ENCODE measurements around the gene REXO1.
"Not testable (repeated sequence)": the region's sequence is repeated elsewhere in the genome, so short reads cannot be mapped to it uniquely, and the experiment has no call there.

Gene REXO1

GRCh38 chr19:1813192-1814182 lies 34.8 kb downstream of the REXO1 start:
- no peak for DNase-seq (ENCODE audit: low read depth in 2 of 2)

DNA sequence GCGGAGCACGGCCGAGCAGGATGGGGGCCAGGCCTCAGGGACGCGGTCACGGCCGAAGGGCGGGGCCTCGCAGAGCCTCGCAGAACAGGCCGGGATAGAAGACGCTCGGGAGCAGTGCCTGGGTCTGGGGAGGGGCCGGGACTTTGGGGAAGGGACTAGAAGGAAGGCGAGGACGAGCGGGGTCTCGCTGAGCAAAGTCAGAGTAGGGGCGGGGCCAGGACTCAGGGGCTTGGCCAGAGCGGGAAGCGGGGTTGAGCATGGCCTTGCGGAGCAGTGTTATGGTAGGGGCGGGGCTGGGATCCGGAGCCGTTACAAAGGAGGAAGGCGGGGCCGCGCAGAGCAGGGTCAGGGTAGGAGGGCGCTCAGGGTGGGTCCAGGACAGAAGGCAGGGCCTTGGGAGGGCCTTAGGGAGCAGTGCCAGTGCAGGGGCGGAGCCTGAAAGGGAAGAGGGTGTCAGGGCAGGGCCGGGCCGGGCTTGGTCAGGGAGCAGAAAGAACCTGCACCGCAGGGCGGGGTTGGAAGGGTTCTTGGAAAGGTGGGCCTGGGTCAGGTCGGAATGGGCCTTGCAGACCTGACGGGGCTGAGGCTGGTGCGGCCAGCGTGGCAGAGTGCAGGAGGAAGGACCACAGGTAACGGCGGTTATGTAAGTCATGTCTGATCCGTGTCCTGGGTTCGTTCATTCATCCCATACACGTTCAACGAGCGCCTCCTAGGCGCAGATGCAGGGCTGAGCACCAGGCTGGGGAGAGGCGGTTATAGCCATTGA lies 35.7 kb downstream of the REXO1 start:
- peak; percentile 73 to 87 for DNase-seq (ENCODE audit: low read depth in 2 of 2)

- peak in 1 of 2 donors; percentile 73 for DNase-seq (ENCODE audit: low read depth in 2 of 2)
Observed at GRCh38 chr19:1811942-1812425, 36.3 kb downstream of the REXO1 start, which contains the start of gene ATP8B3. Gene ATP8B3, minus strand, starts transcription at chr19:1812276. Its CDS starts 540 bp downstream, at chr19:1811736.

GRCh38 chr19:1811472-1811894 lies 36.8 kb downstream of the REXO1 start:
- DNase-seq (ENCODE audit: low read depth in 2 of 2) = peak in 1 of 2 donors; percentile 42

- no peak for DNase-seq (ENCODE audit: low read depth in 2 of 2)
Observed at GRCh38 chr19:1810439-1811160, 37.7 kb downstream of the REXO1 start.

DNA sequence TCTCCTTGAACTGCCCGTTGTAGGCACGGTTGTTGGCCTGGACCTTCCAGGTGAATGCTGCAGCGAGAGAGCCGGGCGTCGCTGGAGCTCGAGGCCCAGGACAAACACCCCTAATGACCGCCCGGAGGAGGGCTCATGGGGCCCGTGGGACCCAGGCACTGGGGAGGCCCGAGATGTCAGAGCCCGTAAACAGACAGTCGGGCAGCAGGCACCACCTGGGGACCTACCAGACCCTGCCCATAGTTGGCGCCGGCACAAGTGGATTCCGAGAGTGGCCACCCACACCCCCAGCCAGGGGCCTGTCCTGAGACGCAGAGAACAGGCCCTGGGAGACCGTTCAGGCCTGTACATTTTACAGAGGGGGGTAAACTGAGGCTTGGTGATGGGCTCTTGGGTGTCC lies 38.6 kb downstream of the REXO1 start:
- no peak for DNase-seq (ENCODE audit: low read depth in 2 of 2)

GRCh38 chr19:1808395-1808731 lies 39.9 kb downstream of the REXO1 start:
- DNase-seq (ENCODE audit: low read depth in 2 of 2) = no peak

DNA sequence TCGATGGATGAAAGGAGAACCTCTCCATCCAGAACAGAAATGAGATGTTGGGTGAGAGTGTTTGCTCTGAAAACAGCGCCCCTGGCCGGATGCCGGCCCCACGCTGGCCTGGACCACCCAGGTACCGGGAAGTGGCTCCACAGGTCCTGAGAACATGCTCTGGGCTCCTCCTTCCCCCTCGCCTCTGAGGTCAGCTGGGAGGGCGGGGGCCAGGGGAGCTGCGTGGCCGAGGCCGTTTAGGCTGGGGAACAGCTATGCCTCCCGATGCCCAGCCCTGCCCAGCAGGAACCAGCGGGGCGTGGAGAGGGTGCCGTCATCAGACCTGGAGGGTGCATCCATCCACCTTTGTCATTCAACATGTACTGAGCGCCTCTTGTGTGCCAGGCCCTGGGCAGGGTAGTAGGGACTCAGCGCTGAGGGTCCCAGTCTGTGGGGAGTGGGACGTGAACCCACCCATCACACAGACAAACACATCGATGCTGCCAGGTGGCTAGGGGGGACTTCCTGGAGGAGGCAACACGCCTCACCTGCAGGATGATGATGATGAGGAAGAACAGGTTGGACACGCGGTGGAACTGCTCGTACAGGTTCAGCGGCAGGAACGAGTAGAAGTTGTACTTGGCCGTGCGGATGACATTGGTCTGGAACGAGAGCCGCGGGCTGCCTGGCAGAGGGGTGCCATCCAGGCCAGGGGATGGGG lies 40.4 kb downstream of the REXO1 start:
- no peak for DNase-seq (ENCODE audit: low read depth in 2 of 2)

- no peak for DNase-seq (ENCODE audit: low read depth in 2 of 2)
Observed at GRCh38 chr19:1807030-1807694, 41.1 kb downstream of the REXO1 start.

DNA sequence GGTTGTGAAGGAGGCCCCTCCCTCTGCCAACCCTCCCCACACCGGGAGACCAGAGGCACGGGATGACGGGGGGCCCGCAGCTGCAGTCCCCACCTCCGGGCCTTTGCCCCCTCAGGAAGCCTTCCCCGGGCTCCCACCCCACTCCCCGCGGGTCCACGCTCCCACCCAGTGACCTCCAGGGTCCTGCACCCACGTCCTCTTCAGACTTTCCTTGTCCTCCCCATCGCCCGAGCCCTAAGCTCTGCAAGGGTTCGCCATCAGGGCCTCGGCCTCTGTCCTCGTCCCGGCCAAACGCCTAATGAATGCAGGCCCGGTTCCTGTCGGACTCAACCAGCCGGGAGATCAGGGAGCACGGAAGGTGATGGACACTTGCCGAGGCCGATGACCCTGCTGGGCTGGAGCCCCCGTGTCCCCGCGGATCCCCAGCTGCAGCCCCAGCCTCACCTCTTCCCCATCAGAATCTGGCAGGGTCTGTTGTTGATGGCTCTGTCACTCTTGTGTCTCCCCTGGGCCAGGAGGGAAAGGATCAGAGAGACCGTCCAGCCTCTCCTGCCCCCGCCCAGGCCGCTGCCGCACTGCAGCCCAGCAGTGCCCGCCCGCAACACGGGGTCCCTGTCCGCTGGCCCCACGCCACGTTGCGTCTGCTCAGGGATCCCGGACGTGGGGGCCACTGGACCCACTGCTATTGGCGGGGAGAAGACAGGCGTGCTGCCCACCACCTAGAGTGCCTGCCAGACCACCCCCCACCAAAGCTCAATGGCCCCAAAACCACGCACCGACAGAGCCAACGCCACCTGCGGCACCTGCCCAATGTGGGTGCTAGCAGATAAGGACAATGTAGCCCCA lies 41.9 kb downstream of the REXO1 start:
- DNase-seq (ENCODE audit: low read depth in 2 of 2) = no peak

DNA sequence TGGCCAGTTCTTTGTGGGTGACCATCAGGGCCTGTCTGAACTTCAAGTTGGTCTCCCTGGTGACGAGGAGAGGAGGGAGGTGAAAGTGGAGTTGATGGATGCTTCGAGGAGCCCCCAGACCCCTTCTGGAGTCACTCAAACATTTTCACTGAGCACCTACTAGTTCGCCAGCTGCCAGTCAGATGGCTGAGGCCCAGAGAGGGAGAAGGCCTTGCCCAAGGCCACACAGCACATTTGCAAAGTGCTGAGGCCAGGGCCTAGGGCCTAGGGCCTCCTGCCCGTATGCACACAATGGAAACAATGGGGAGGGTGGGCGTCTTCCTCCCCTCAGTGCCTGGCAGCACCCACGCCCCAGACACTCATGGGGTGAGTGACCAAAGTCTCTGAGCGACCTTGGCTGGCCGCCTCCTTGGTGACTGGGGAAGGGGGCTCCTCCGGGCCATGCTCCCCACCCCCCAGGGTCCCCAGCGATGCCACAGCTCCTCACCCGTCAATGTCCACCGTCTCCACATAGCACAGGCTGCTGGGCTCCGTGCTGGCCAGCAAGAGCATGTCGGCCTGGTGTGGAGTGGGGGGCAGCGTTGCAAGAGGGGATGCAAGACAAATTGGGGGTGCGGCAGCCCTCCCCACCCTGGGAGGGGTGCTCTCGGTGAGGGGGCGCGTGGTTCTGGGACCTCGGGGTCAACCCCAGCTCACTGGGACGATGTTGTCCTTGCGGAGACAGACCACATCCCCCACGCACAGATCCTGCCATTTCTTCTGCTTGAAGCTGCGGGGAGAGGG lies 42.7 kb downstream of the REXO1 start:
- no peak for DNase-seq (ENCODE audit: low read depth in 2 of 2)

GRCh38 chr19:1804858-1805257 lies 43.4 kb downstream of the REXO1 start:
- no peak for DNase-seq (ENCODE audit: low read depth in 2 of 2)

- DNase-seq (ENCODE audit: low read depth in 2 of 2) = no peak
Observed at GRCh38 chr19:1799695-1800342, 48.5 kb downstream of the REXO1 start.

- DNase-seq (ENCODE audit: low read depth in 2 of 2) = not testable (repeated sequence)
Observed at GRCh38 chr19:1797313-1797712, 51.0 kb downstream of the REXO1 start.

DNA sequence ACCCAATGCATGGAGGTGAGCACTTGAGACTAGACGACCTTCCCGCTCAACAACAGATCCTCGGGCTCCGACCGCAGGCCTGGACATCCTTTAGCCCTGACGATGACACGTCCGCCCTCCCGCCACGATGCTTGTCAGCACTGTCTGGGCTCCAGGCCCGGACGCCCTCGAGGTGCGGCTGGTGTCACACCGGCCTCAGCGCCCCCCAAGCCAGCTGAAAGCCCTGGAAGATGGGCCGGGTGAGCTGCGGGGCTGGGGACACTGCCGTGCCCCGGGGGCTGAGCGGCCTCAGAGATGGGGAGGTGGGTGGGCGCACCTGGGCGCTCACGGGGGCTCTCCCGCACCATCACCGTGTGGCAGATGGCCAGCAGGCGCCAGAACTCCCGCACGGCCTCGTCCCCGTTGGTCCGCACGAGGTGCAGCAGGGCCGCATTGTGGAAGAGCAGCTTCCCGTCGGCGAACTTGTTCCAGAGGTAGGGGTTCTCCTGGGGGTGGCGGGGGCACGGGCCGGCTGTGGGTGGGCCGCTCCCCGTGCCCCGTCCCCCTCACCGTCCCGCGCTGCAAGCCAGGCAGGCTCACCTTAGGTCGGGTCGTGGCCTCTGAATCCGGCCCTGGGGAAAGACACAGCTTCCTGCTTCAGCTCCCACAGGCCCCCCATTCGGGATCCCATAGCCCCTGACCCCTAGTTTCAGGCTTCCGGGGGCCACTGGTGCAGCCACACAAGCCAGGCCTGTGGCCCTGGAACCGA lies 51.7 kb downstream of the REXO1 start:
- no peak for DNase-seq (ENCODE audit: low read depth in 2 of 2)

DNA sequence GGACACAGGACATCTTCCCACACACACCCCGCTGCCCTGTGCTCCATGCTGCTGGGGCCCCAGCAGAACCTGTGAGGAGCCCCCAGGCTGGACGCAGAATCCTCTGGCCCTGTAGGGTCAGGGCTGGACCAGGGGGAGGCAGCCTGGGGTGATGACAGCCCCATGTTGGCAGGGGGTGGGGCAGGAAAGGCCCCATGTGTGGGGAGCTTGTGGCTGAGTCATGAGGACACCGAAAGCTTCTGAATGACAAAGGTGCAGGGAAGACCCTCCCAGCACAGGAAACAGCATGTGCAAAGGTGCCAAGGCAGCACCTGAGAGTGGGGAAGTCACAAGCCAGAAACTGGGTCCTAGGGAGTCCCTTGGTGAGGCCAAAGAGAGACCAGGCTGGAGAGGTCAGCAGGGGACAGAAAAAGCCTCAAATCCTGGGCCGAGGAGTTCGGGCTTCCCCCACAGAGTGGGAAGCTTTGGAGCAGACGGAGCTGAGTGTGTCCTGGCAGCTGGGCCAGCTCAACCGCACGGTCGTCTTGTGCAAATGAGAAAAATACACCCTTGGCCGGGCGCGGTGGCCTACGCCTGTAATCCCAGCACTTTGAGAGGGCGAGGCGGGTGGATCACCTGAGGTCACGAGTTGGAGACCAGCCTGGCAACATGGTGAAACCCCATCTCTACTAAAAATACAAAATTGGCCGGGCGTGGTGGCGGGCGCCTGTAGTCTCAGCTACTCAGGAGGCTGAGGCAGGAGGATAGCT lies 53.7 kb downstream of the REXO1 start:
- no peak for DNase-seq (ENCODE audit: low read depth in 2 of 2)

- no peak for DNase-seq (ENCODE audit: low read depth in 2 of 2)
Observed at GRCh38 chr19:1791879-1792278, 56.4 kb downstream of the REXO1 start.

Data from stimulated activated CD8-positive, alpha-beta memory T cell treated with anti-CD3 and anti-CD28 coated beads, Interleukin-2, amount 100 ng/mL, for 48 hours (primary cell).